Upper lobe of left lung (tissue), 4 donors: ENCODE data around the gene CCDC185.

ENCODE experiments used
- CTCF ChIP-seq, 6 experiments: fragments of 450-650 bp in 4 of 6; fragments of 200-600 bp in 2 of 6; sonication (generic) in 2 of 6; IDR thresholded peaks; one replicate each; pipeline ENCODE4 v1.5.1; 2016 to 2019; ENCODE audit warnings: antibody characterized with exemption in 6 of 6
- POLR2A ChIP-seq, 4 donors: fragments of 450-650 bp; IDR thresholded peaks; one replicate each; pipeline ENCODE4 v1.5.1; 2016 to 2017; ENCODE audit warnings: antibody characterized with exemption in 4 of 4, mild to moderate bottlenecking in 2 of 4

- TF ChIP-seq CTCF (IDR thresholded peaks at IDR 0.05): no peak
- TF ChIP-seq POLR2A (IDR thresholded peaks at IDR 0.05): no peak
Observed at GRCh38 chr1:223417444-223417843, 24.2 kb downstream of the CCDC185 start.
